GM12875 (cell line): ENCODE results near the gene PTPN14.

Experiments
- H3K4me3 ChIP-seq: one replicate; pipeline ENCODE4 v1.5.1; 2011; ENCODE audit warnings: low read depth, low read length, control low read depth
- TF ChIP-seq, protein P1 (sequence below): IDR thresholded peaks from 2 replicates; pipeline ENCODE4 v1.5.1; 2011; ENCODE audit warnings: low read depth, mild to moderate bottlenecking, control low read depth, inconsistent platforms, low read length, moderate library complexity, borderline replicate concordance; ENCODE audit not compliant: insufficient read depth

The PTPN14 gene

DNA sequence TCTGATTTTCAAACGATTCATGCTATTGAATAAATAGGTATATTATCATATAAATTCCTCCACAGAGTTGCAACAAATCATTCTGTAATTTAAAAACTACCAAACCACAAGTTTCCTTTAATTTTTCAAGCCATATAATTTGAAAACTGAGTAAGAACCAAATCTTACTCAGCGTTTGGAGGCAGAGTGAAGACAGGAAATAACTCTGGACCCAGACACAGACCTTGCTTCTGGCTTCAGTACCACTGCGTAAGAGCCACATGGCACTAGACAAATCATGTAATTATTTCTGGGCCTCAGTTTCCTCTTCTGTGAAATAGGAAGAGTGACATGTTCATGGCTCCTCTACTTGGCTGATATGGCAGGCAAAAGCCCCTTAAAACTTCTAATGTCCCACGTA lies 188.0 kb downstream of the PTPN14 start:
- no peak overlapping the region for H3K4me3 ChIP-seq
- TF ChIP-seq, protein P1, sequence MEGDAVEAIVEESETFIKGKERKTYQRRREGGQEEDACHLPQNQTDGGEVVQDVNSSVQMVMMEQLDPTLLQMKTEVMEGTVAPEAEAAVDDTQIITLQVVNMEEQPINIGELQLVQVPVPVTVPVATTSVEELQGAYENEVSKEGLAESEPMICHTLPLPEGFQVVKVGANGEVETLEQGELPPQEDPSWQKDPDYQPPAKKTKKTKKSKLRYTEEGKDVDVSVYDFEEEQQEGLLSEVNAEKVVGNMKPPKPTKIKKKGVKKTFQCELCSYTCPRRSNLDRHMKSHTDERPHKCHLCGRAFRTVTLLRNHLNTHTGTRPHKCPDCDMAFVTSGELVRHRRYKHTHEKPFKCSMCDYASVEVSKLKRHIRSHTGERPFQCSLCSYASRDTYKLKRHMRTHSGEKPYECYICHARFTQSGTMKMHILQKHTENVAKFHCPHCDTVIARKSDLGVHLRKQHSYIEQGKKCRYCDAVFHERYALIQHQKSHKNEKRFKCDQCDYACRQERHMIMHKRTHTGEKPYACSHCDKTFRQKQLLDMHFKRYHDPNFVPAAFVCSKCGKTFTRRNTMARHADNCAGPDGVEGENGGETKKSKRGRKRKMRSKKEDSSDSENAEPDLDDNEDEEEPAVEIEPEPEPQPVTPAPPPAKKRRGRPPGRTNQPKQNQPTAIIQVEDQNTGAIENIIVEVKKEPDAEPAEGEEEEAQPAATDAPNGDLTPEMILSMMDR, result no peak

DNA sequence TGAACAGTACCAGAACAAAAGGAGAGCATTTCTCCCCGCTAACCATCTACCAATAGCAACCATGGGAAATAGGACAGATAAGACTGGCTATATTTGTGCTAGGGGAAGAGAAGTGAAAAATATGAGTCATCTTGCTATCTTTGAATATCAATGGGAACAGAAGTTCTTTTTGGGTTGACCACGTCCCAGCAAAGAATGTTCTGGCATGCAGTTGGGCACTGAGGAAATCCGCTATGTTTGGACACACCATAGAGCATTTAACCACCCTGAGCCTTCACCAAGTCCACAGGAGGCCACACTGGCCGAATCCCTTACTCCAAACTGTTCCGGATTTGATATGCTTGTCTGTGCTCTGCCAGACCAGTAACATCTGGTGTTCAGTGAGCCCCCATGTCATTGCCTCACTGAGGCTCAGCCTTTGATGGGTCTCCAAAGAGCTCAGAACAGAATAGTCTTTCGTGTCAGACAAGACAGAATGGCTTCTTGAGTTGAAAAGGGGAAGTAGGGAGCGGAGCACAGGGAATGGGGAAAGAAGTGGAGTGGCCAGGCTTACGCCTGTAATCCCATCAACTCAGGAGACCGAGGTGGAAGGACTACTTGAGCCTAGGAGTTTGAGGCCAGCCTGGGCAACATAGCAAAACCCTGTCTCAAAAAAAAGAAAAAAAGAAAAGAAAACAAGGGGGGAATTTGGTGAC lies 189.1 kb downstream of the PTPN14 start:
- no peak overlapping the region for H3K4me3 ChIP-seq
- TF ChIP-seq, protein P1, result no peak

DNA sequence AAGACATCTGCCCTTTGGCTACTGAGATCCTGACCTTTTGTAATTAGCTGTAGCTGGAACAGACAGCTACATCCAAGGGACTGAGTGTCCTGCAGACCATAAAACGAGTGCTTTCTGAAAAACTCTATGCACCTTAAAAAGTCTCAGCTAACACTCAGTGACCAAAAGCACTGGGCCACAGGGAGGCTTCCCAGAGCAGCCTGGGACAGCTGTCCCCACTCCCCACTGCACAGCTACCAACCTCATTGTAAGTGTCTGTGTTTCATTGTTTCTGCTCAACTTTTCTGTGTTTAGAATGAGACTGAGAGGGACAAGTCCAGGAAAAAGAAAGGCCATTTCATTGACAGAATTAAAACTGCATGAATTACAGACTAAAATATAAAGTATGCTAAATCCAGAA lies 189.8 kb downstream of the PTPN14 start:
- TF ChIP-seq, protein P1, result no peak
- H3K4me3 ChIP-seq, result no peak overlapping the region

DNA sequence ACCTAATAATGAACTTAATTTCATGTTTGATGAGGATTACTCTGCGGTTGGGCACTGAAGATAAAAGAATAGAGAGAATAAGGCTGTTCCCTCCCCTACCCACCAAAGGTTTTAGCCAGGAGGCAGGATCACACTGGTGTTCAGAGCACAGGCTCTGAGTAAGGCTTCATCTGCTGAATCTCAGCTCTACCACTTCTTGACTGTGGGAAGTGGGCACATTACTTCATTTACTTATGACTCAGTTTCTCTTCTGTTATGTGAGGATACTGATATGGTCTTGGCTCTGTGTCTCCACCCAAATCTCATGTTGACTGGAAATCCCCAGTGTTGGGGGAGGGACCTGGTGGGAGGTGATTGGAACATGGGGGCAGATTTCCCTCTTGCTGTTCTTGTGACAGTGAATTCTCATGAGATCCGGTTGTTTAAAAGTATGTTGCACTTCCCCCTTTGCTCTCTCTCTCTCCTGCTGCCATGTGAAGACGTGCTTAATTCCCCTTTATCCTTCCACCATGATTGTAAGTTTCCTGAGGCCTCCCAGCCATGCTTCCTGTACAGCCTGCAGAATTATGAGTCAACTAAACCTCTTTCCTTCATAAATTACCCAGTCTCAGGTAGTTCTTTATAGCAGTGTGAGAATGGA lies 190.8 kb downstream of the PTPN14 start:
- TF ChIP-seq, protein P1, result no peak
- H3K4me3 ChIP-seq, result no peak overlapping the region

DNA sequence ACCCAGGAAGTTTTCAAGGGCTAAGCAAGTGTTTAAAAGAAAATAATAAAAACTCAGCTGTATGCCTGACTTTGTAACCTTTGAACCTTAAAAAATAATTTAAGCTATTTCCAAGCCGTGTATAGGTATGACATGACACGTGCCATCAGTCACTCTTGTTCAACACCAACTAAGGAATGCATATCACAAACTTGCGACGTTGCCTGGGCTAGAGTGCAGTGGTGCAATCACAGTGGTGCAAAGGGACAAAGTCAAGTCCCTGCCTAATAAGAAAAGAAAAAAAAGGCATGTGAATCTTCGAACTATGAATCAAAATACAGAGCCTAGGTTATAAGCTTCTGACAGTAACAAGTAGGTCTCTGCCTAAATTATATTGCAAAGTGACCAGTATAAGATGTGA lies 191.3 kb downstream of the PTPN14 start:
- H3K4me3 ChIP-seq, result no peak overlapping the region
- TF ChIP-seq, protein P1, result no peak

DNA sequence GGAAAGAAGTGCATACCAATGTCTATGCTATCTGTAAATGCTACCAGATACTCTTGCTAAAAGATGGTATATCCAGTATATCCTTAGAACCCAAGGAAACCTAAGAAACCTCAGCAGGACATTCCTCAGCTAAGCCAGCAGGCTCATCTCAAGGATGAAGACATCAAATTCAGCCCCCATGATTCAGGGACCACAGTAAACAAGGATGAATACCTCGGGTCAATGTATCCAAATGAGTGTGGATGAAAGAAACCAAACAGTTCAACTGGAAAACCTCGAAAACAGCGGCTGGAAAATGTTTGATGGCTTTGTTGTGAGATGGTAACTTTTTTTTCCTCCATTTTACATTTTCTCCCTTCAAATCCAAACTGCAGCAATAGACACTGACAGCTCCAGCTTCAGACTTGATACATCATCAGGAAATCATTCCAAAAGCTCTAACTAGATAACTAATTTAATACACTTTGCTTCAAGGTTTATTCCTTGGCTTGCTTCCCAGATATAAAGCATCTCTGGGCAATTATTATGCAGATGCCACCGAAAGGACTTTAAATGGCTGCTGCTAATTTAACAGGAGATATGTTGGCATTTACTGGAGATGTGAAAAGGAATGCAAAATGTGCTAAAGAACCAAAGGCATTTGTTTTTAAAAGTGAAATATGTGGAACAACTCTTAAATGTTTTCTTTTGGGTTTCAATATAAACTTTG lies 196.8 kb downstream of the PTPN14 start:
- TF ChIP-seq, protein P1, result no peak

More for the DNA sequence above, 196.8 kb downstream of the PTPN14 start:
- H3K4me3 ChIP-seq, result no peak overlapping the region
